ENCODE data around the gene SMPD4.
A peak's percentile ranks its signal among the peaks of the same experiment; 100 is the strongest.
"Not testable (repeated sequence)": the region's sequence is repeated elsewhere in the genome, so short reads cannot be mapped to it uniquely, and the experiment has no call there.

The SMPD4 gene

GRCh38 chr2:130102597-130103363 is 78.6 kb downstream of the SMPD4 start:
- peak; percentile 0 for DNase-seq (ENCODE audit: low read depth)
- H3K4me3 ChIP-seq (ENCODE audit: low read length), result not testable (repeated sequence)
